Breast epithelium (tissue), 3 donors: ENCODE results near the gene HIP1.

ENCODE experiments used
- POLR2A ChIP-seq: fragments of 450-650 bp; IDR thresholded peaks from one replicate; pipeline ENCODE4 v1.6.1; 2016; ENCODE audit warnings: antibody characterized with exemption, mild to moderate bottlenecking, moderate library complexity
- POLR2AphosphoS5 ChIP-seq, 3 donors: sonication (generic); formaldehyde crosslinking; IDR thresholded peaks; one replicate each; pipeline ENCODE4 v1.6.1; 2017; ENCODE audit warnings: antibody characterized with exemption in 3 of 3
- TF ChIP-seq, protein P1 (sequence below), 3 donors: fragments of 450-650 bp; IDR thresholded peaks; one replicate each; pipeline ENCODE4 v1.5.1; 2016 to 2017; ENCODE audit warnings: antibody characterized with exemption in 3 of 3, mild to moderate bottlenecking in 3 of 3, moderate library complexity in 3 of 3

DNA sequence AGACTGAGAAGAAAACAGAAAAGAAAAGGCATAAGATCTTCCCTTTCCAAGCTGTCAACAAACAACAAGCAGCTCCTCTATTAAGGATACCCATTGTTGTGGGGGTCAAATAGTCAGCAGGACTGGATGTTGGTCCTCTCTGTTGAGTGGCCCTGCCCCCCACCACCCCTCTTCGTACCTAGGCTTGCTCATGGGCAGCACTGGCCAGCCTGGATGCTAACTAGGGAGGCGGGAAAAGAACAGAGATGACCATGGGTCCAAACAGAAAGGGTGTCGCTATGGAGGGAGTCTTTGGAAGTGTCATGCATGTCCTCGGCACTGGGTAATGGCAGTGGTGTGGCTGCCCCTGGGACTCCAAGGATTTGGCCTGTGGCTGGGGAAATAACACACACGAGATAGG, 201.0 kb downstream of the HIP1 start:
- TF ChIP-seq POLR2A (no peak), POLR2AphosphoS5 (IDR thresholded peaks at IDR 0.05) (no peak)
- TF ChIP-seq, protein P1, sequence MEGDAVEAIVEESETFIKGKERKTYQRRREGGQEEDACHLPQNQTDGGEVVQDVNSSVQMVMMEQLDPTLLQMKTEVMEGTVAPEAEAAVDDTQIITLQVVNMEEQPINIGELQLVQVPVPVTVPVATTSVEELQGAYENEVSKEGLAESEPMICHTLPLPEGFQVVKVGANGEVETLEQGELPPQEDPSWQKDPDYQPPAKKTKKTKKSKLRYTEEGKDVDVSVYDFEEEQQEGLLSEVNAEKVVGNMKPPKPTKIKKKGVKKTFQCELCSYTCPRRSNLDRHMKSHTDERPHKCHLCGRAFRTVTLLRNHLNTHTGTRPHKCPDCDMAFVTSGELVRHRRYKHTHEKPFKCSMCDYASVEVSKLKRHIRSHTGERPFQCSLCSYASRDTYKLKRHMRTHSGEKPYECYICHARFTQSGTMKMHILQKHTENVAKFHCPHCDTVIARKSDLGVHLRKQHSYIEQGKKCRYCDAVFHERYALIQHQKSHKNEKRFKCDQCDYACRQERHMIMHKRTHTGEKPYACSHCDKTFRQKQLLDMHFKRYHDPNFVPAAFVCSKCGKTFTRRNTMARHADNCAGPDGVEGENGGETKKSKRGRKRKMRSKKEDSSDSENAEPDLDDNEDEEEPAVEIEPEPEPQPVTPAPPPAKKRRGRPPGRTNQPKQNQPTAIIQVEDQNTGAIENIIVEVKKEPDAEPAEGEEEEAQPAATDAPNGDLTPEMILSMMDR (IDR thresholded peaks at IDR 0.05) = no peak
